T-helper 2 cell (primary cell): ENCODE measurements around the gene TTC27.
"Not testable (repeated sequence)": the region's sequence is repeated elsewhere in the genome, so short reads cannot be mapped to it uniquely, and the experiment has no call there.

Experiments
- DNase-seq, 5 experiments: peaks; one replicate each; pipeline versions ENCODE4 v3.0.0 to v3.0.0-alpha.2; 2012 to 2022
- total RNA-seq, 2 donors: gene quantifications; one replicate each; lab custom pipeline; 2026; lab: John Stamatoyannopoulos, UW

The TTC27 gene
- total RNA-seq = 18.7 to 31.7 reads per million in 2 donors

GRCh38 chr2:32627814-32628579, at the start of gene TTC27:
Gene TTC27 (plus strand): TSS chr2:32628050. CDS start chr2:32628293, 243 bp downstream.
- peak; percentile 86 to 97 (median 92) for DNase-seq

- DNase-seq = peak in 1 of 5 experiments; percentile 89
Measured at GRCh38 chr2:32591669-32592463, 36.0 kb upstream of the TTC27 start.

GRCh38 chr2:32594573-32594972, 33.3 kb upstream of the TTC27 start:
- DNase-seq = no peak

- DNase-seq = no peak
Measured at GRCh38 chr2:32611366-32611765, 16.5 kb upstream of the TTC27 start.

GRCh38 chr2:32611771-32612170, 16.1 kb upstream of the TTC27 start:
- no peak for DNase-seq

GRCh38 chr2:32614084-32614483, 13.8 kb upstream of the TTC27 start:
- DNase-seq = no peak

GRCh38 chr2:32617599-32618189, 10.2 kb upstream of the TTC27 start:
- no peak for DNase-seq

GRCh38 chr2:32622570-32623310, 5.1 kb upstream of the TTC27 start:
- DNase-seq = no peak

GRCh38 chr2:32623311-32623706, 4.5 kb upstream of the TTC27 start:
- no peak for DNase-seq

- DNase-seq = no peak
Measured at GRCh38 chr2:32624812-32625211, 3.0 kb upstream of the TTC27 start.

GRCh38 chr2:32626639-32627221, 1.1 kb upstream of the TTC27 start:
- no peak for DNase-seq

GRCh38 chr2:32627441-32627813, 423 bp upstream of the TTC27 start:
- DNase-seq = peak in 1 of 5 experiments; percentile 9

- DNase-seq = peak in 1 of 5 experiments; percentile 45
Measured at GRCh38 chr2:32632089-32632488, 4.2 kb downstream of the TTC27 start.

GRCh38 chr2:32633040-32633439, 5.2 kb downstream of the TTC27 start:
- no peak for DNase-seq

GRCh38 chr2:32638548-32638947, 10.7 kb downstream of the TTC27 start:
- DNase-seq = not testable (repeated sequence)

GRCh38 chr2:32641180-32641579, 13.3 kb downstream of the TTC27 start:
- no peak for DNase-seq

GRCh38 chr2:32647180-32647651, 19.4 kb downstream of the TTC27 start:
- no peak for DNase-seq

GRCh38 chr2:32652555-32653209, 24.8 kb downstream of the TTC27 start:
- no peak for DNase-seq

- DNase-seq = no peak
Measured at GRCh38 chr2:32656069-32656468, 28.2 kb downstream of the TTC27 start.

GRCh38 chr2:32663864-32664263, 36.0 kb downstream of the TTC27 start:
- DNase-seq = no peak

- DNase-seq = no peak
Measured at GRCh38 chr2:32666704-32667103, 38.9 kb downstream of the TTC27 start.

GRCh38 chr2:32668254-32668653, 40.4 kb downstream of the TTC27 start:
- no peak for DNase-seq
